ENCODE data around the gene RASA3. TPM values are rescaled to one million over a fixed set of nuclear protein-coding genes. Genes with fewer than 3 reads are reported as not detected.

The RASA3 gene
- total RNA-seq, 2 experiments from 2014 or later = 3.6 to 17.9 TPM

DNA sequence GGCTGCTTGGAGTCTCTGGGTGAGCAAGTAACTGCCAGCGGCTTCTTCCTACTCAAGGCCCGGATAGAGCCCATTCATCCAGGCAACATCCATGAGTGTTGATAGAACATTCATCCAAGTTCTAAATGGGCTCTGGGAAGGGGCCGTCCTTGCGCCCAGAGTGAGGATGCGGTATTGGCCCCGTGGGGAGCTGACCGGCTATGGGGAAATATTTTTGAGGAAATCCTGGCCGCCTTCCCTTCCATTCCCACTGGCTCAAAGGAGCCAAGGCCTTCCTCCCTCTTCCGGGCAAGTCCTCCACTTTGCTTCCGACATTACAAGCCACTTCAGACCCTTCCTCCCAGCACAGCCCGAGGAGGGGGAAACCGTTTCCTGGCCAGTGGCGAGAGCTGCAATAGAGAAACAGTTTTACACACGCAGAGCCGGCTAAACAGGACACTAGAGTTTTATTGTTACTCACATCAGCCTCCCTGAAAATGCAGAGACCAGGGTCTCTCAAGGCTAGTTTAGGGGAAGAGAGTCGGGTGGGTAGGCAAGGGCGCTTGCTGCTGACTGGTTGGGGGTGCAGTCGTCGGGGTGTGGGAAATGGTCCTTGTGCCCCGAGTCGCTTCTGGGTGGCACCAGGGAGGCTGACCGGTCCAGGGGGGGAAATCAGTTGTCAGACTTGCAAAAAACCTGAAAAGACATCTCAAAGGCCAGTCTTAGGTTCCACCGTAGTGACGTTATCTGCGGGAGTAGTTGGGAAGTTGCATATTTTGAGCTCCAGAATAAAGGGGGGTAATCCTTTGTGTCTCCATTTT is 196.1 kb downstream of the RASA3 start:
- no peak overlapping the region for H2AFZ ChIP-seq (ENCODE audit: low read length)
- H3K27ac ChIP-seq (ENCODE audit: low read depth, low read length, poor library complexity, severe bottlenecking) = no peak overlapping the region
- H3K4me2 ChIP-seq (ENCODE audit: low read length) = no peak overlapping the region
- H3K79me2 ChIP-seq (ENCODE audit: insufficient read depth, low read depth, low read length) = no peaks in the 10 kb centered on the region
- ChIA-PET CTCF (ENCODE audit: unreplicated experiment) (no interaction called here), POLR2A (interaction anchor here (0.7 kb wide), 1 partner anchor 178 kb away, joined by 3 read pairs; no protein-coding TSS in a partner anchor)
- H3K4me3 ChIP-seq (ENCODE audit: low read depth, low read length, poor library complexity, severe bottlenecking) = no peak overlapping the region
- H3K9me2 ChIP-seq (ENCODE audit: insufficient read depth, low read length) = no peaks in the 10 kb centered on the region
- TF ChIP-seq EZH2phosphoT487 (IDR thresholded peaks at IDR 0.05; ENCODE audit: borderline replicate concordance, low read depth, low read length) = no peak
- TF ChIP-seq, protein P1, sequence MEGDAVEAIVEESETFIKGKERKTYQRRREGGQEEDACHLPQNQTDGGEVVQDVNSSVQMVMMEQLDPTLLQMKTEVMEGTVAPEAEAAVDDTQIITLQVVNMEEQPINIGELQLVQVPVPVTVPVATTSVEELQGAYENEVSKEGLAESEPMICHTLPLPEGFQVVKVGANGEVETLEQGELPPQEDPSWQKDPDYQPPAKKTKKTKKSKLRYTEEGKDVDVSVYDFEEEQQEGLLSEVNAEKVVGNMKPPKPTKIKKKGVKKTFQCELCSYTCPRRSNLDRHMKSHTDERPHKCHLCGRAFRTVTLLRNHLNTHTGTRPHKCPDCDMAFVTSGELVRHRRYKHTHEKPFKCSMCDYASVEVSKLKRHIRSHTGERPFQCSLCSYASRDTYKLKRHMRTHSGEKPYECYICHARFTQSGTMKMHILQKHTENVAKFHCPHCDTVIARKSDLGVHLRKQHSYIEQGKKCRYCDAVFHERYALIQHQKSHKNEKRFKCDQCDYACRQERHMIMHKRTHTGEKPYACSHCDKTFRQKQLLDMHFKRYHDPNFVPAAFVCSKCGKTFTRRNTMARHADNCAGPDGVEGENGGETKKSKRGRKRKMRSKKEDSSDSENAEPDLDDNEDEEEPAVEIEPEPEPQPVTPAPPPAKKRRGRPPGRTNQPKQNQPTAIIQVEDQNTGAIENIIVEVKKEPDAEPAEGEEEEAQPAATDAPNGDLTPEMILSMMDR (conservative IDR thresholded peaks at IDR 0.05; ENCODE audit: low read length) = no peak
- DNase-seq (ENCODE audit: low spot score) = no peak
- no peaks in the 10 kb centered on the region for H3K9me3 ChIP-seq (ENCODE audit: low read length)
- intact Hi-C loops (cut with micrococcal nuclease; ENCODE audit: unreplicated experiment) = no loop called here
- H4K20me1 ChIP-seq (ENCODE audit: insufficient read depth, low read length) = no peaks in the 10 kb centered on the region
- no peaks in the 10 kb centered on the region for H3K4me1 ChIP-seq (ENCODE audit: insufficient read depth, low read length, poor library complexity, severe bottlenecking)
- no peaks in the 10 kb centered on the region for H3K36me3 ChIP-seq (ENCODE audit: insufficient read depth, low read length)
- BruUV-seq (replicated peaks) = no TSS peak

DNA sequence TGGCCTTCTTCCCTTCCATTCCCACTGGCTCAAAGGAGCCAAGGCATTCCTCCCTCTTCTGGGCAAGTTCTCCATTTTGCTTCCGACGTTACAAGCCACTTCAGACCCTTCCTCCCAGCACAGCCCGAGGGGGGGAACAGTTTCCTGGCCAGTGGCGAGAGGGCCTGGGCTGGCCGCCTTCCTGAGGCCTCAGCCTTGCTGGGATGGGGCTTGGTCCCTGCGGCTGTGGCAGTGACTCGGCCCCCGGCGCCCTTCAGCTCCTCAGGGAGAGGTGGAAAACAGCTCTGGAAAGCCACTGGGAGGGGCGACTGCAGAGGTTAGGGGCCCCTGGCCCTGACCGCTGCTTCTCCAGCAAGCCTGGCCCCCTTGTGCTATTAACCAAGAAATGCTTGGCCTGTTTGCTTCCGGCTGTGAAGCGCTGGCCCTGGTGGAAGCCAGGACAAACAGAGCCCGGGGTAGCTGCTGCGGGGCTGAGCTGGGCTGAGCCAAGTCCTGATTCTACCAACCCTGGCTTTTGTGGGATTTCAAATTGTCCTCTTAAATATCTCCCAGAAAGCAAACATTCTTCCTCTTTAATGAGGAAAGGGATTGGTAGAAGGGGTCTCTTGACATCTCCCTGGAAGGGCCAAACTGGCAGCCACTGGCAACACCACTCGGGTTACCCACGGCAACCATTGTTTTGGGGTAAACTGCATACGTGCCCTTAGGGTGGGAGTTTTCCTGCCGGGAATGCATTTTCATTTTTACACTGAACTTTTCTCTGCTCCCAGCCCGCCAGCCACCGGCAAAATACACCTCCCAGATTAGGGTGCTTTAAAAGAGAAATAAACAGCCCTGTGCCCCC is 197.2 kb downstream of the RASA3 start:
- TF ChIP-seq EZH2phosphoT487 (IDR thresholded peaks at IDR 0.05; ENCODE audit: borderline replicate concordance, low read depth, low read length) = no peak
- TF ChIP-seq, protein P1 (conservative IDR thresholded peaks at IDR 0.05; ENCODE audit: low read length) = no peak
- H3K4me1 ChIP-seq (ENCODE audit: insufficient read depth, low read length, poor library complexity, severe bottlenecking) = no peaks in the 10 kb centered on the region
- no peak for DNase-seq (ENCODE audit: low spot score)
- H4K20me1 ChIP-seq (ENCODE audit: insufficient read depth, low read length) = no peaks in the 10 kb centered on the region
- no peak overlapping the region for H3K4me3 ChIP-seq (ENCODE audit: low read depth, low read length, poor library complexity, severe bottlenecking)
- no peaks in the 10 kb centered on the region for H3K36me3 ChIP-seq (ENCODE audit: insufficient read depth, low read length)
- no peak overlapping the region for H3K4me2 ChIP-seq (ENCODE audit: low read length)
- no peak overlapping the region for H3K27ac ChIP-seq (ENCODE audit: low read depth, low read length, poor library complexity, severe bottlenecking)
- H3K79me2 ChIP-seq (ENCODE audit: insufficient read depth, low read depth, low read length) = no peaks in the 10 kb centered on the region
- CTCF ChIA-PET (ENCODE audit: unreplicated experiment) = no interaction called here
- POLR2A ChIA-PET = no interaction called here
- no peak overlapping the region for H2AFZ ChIP-seq (ENCODE audit: low read length)
- no peaks in the 10 kb centered on the region for H3K9me3 ChIP-seq (ENCODE audit: low read length)
- H3K9me2 ChIP-seq (ENCODE audit: insufficient read depth, low read length) = no peaks in the 10 kb centered on the region
- intact Hi-C loops (cut with micrococcal nuclease; ENCODE audit: unreplicated experiment) = no loop called here
- no TSS peak for BruUV-seq (replicated peaks)
